ENCODE results near the gene ELFN2. TPM values are rescaled to one million over a fixed set of nuclear protein-coding genes. Genes with fewer than 3 reads are reported as not detected.

The ELFN2 gene
- total RNA-seq, 1 donor from 2014 or later = 0.26 TPM

- FAIRE-seq (no peak), DNase-seq (ENCODE audit: low read depth) (peak; percentile 62)
- no peaks in the 10 kb centered on the region for H3K36me3 ChIP-seq (ENCODE audit: control insufficient read depth, insufficient read depth, low read length)
- H3K4me3 ChIP-seq (ENCODE audit: low read depth, low read length) = no peak overlapping the region
- peak; percentile 91 for TF ChIP-seq CTCF (IDR thresholded peaks at IDR 0.05; ENCODE audit: insufficient read depth, low read length, severe bottlenecking)
- H3K27me3 ChIP-seq (ENCODE audit: control insufficient read depth, insufficient read depth, low read length) = no peaks in the 10 kb centered on the region
Observed at GRCh38 chr22:37457093-37457893, 30.0 kb upstream of the ELFN2 start.

- no peaks in the 10 kb centered on the region for H3K27me3 ChIP-seq (ENCODE audit: control insufficient read depth, insufficient read depth, low read length)
- H3K36me3 ChIP-seq (ENCODE audit: control insufficient read depth, insufficient read depth, low read length) = no peaks in the 10 kb centered on the region
- H3K4me3 ChIP-seq (ENCODE audit: low read depth, low read length) = no peak overlapping the region
- FAIRE-seq = no peak
- DNase-seq (ENCODE audit: low read depth) = no peak
- no peak for TF ChIP-seq CTCF (IDR thresholded peaks at IDR 0.05; ENCODE audit: insufficient read depth, low read length, severe bottlenecking)
Observed at GRCh38 chr22:37456346-37456745, 29.1 kb upstream of the ELFN2 start.

- no peak for FAIRE-seq
- no peak for TF ChIP-seq CTCF (IDR thresholded peaks at IDR 0.05; ENCODE audit: insufficient read depth, low read length, severe bottlenecking)
- no peak for DNase-seq (ENCODE audit: low read depth)
- Histone ChIP-seq H3K4me3 (ENCODE audit: low read depth, low read length) (no peak overlapping the region), H3K27me3 (ENCODE audit: control insufficient read depth, insufficient read depth, low read length) (no peaks in the 10 kb centered on the region), H3K36me3 (ENCODE audit: control insufficient read depth, insufficient read depth, low read length) (no peaks in the 10 kb centered on the region)
Observed at GRCh38 chr22:37455896-37456295, 28.6 kb upstream of the ELFN2 start.

- Histone ChIP-seq H3K4me3 (ENCODE audit: low read depth, low read length) (no peak overlapping the region), H3K27me3 (ENCODE audit: control insufficient read depth, insufficient read depth, low read length) (no peaks in the 10 kb centered on the region), H3K36me3 (ENCODE audit: control insufficient read depth, insufficient read depth, low read length) (no peaks in the 10 kb centered on the region)
- peak; percentile 82 for FAIRE-seq
- DNase-seq (ENCODE audit: low read depth) = peak; percentile 86
- no peak for TF ChIP-seq CTCF (IDR thresholded peaks at IDR 0.05; ENCODE audit: insufficient read depth, low read length, severe bottlenecking)
Observed at GRCh38 chr22:37454857-37455686, 27.8 kb upstream of the ELFN2 start.

DNA sequence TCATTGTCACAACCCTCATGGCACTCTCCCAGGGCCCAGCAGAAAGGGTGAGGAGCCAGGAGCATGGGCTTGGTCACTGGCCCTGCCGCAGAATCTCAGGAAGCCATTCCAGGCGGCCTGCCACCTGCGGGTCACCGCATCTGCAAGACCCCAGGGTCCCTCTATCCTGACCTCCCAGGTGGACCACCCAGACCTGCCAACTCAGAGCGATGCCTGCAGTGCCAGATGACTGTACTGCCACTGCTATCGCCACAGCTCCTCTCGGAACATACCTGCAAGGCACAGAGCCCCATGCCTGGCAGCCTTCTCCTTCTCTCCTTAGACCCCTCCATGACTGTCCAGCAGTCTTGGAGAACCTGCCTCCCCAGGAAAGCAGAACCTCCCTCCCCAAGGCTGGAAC, 26.4 kb upstream of the ELFN2 start:
- DNase-seq (ENCODE audit: low read depth) = no peak
- Histone ChIP-seq H3K36me3 (ENCODE audit: control insufficient read depth, insufficient read depth, low read length) (no peaks in the 10 kb centered on the region), H3K27me3 (ENCODE audit: control insufficient read depth, insufficient read depth, low read length) (no peaks in the 10 kb centered on the region), H3K4me3 (ENCODE audit: low read depth, low read length) (no peak overlapping the region)
- TF ChIP-seq CTCF (IDR thresholded peaks at IDR 0.05; ENCODE audit: insufficient read depth, low read length, severe bottlenecking) = no peak
- FAIRE-seq = no peak

Data from bronchial epithelial cell (primary cell).